ENCODE measurements around the gene PLEKHA5.

PLEKHA5 gene

DNA sequence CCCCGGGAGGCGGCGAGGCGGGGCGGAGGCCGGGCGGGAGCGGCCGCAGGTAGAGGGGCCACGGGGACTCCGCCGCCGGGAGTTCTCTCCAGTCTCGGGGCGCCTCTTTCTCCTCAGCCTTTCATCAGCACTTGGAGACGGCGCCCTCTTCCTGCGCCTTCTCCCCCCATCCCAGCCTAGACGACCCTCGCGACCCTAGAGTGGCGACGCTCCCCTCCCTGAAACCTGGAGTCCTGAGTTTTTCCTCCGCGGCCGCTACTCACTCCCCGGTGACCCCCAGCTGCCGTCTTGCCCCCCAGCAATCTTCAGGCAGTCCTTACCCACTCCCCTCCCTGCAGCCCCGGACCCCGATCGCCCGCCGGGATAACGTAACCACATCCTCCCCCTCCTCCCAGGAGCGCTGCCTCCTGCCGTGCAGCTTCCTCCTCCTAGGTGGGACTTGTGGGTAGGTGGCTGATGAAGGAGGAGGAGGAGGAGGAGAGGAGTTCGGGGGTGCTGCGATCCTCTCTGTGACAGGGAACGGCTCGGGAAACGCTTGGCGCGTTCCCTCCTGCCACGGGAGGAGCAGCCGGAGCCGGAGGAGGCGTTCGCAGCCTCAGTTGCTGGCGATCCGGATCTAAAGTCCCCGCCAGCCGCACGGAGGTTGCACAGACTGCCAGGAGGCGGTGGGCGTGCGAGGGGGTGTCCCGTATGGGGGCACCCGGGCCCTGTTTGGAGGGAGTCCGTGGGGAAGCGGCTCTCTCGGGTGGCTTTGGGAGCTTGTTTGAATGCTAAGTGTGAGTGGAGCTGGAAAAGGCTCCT is 891 bp downstream of the PLEKHA5 start:
- peak; percentile 68 for DNase-seq (ENCODE audit: low spot score)

DNA sequence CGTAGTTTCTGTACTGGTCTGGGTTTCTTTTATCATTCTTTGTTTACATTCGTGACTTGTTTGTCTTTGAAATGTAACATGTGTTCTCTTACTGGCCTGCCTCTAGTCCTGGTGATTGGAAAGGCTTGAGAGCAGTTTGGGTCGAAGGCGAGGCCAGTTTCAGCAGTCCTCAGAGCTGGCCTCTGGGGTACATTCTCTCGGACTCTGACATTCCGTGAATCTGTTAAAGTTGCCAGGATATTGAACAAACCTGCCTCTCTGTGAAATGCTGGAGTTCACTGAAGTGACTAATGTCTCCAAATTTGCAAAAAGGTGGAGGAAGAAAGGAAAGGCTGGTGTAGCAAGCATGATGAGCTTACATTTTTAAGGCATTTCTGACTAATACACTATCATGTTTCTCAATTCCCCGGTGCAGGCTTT is 1.5 kb downstream of the PLEKHA5 start:
- peak; percentile 52 for DNase-seq (ENCODE audit: low spot score)

DNA sequence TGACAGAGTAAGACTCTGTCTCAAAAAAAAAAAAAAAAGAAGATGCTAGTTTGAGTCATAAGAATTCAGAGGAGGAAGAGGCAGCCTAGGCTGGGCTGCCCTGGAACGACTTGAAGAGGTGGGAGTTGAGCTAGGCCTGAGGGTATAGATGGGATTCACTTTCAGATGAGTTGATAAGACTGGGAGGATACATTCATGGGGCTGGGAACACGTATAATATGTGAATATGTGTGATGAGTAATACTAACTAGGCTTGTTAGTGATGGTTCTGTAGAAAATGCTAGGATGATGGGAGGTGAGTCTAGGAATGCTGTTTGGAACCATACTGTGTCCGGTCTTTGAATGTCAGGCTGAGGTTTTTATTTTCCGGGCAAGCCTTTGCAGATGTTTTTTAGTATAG is 9.0 kb downstream of the PLEKHA5 start:
- DNase-seq (ENCODE audit: low spot score): no peak

DNA sequence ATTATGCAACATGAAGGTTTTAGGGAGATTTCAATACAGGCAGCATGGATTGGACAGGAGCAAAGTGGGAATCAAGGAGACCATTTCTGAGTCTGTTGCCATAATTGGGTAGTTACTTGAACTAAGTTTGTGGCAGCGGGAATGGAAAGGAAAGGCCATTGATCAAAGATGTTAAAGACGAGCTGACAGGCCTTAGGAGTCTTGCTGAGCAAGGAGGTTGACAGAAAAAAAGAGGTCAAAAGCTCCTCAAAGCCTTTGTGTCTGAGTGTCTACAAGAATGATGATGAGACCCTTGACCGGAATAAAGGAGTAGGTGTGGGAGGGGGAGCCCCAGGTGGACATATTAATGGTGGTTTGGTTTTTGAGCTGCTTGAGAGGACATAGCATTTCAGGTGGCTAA is 9.4 kb downstream of the PLEKHA5 start:
- no peak for DNase-seq (ENCODE audit: low spot score)

DNA sequence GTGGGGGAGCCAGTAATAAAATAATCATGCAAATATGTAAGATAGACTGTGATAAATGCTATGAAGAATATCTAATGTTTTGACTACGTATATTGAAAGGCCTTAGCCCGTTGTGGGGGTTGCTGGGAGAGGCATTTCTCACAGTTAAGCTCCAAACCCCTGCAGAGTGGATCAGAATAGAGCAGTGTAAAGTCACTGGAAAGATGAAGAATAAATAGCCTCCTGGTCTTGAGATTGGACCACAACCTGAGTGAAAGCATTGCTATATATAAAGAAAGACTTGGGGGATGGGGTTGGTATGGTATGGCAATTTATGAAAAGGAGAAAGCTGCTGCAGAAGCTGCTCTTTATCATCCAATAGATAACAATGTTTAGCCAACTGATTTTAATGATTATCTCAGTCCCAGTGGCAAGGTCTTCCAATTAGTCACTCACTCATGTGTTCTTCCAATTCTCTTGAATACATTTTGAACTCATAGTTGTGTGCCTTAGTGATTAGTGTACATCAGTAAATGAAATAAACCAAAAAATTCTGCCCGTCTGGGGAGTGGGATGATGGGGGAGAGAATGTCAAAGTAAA is 10.2 kb downstream of the PLEKHA5 start:
- DNase-seq (ENCODE audit: low spot score): no peak

DNA sequence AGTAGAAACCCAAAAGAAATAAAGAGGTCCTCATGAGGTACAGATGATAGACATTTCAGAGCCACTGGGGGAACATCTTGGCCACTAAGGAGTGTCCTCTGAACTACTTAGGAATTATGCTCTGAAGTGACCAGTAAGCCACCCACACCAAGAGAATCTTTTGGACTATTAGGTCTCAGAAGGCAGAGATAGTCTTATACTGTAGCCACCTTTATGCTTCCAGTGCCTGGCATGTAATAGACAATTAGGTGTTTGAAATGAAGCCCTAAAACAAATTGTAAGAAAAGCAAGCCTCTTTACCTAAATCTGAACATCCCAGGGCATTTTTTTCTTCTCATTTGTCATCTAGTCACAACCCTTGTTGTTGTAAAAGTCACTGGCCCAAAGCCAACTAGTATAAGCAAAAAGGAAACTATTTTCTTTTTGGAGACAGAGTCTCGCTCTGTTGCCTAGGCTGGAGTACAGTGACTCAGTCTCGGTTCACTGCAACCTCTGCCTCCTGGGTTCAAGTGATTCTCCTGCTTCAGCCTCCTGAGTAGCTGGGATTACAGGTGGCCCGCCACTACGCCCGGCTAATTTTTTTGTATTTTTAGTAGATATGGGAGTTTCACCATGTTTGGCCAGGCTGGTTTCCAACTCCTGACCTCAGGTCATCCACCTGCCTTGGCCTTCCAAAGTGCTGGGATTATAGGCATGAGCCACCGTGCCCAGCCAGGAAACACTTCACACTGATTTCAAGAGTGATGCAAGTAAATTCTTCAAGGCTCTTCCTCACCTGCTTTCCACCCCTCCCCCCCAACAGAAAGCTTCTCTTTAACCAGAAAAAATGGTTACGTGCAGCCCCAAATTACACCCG is 11.1 kb downstream of the PLEKHA5 start:
- DNase-seq (ENCODE audit: low spot score): no peak

DNA sequence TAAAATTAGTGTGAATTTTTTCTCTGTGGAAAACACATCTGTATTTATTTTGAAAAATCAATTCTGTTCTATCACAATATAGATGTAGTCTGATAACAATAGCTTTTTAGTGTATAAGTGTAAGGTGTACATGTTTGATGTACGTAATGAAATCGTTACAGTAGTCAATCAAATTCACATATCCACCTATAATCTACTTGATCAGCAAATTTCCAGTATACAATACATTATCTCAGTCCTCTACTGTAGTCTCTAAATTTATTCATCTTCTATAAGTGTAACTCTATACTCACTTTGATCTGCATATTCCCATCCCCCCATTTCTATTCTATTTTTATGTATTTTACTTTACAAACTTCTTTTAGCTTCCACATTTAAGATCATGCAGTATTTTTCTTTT is 13.0 kb downstream of the PLEKHA5 start:
- DNase-seq (ENCODE audit: low spot score): no peak

DNA sequence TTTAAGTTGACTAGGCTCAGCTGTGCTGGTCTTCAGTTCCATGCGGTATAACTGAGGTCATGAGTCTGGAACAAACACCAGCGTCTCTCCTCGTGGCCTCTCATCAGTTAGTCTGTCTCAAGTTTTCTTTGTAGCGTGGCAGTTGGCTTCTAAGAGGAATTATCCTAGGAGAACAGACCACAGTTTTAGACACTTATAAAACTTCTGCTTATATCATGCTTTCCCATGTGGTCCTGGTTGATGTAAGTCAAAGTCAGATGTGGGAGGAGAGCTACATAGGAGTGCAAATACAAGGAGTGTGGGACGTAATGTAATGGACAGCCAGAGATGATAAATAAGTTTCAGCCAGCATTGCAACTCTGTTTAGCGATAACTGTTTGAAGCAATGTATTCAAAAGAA is 14.8 kb downstream of the PLEKHA5 start:
- DNase-seq (ENCODE audit: low spot score): no peak

DNA sequence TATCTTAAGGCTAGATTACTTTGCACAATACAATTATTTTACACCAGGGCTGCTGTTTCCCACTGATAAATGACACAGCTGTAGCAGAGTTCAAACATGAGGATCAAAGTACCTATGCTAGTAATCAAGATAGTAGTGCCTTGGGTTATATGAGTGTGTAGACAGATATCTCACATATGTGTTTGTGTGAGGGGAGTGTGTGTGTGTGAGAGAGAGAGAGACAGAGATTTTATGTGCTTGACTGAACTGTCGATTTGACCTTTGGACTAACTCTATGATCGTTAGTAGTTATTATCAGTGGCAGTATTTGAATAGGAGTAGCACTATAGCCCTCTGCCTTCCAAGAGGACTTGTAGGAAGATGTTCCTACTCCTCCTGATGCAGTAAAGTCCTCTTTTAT is 15.5 kb downstream of the PLEKHA5 start:
- DNase-seq (ENCODE audit: low spot score): no peak

DNA sequence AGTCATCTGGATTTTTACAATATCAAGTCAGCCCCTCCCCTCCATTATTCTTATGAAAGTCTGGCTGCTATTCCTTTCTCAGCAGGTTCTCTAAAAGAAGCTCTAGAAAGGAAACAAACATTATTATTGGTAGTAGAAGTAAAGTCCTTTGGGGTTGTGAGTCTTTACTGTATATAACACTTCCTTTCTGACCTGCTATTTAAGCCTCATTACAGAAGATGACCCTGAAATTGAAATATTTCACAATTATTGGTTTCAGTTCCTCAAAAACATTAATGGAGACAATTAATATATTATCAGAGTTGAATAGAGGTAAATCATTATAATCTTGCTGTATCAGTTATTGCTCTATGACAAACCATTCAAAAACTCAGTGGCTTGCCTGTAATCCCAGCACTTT is 19.3 kb downstream of the PLEKHA5 start:
- no peak for DNase-seq (ENCODE audit: low spot score)

DNA sequence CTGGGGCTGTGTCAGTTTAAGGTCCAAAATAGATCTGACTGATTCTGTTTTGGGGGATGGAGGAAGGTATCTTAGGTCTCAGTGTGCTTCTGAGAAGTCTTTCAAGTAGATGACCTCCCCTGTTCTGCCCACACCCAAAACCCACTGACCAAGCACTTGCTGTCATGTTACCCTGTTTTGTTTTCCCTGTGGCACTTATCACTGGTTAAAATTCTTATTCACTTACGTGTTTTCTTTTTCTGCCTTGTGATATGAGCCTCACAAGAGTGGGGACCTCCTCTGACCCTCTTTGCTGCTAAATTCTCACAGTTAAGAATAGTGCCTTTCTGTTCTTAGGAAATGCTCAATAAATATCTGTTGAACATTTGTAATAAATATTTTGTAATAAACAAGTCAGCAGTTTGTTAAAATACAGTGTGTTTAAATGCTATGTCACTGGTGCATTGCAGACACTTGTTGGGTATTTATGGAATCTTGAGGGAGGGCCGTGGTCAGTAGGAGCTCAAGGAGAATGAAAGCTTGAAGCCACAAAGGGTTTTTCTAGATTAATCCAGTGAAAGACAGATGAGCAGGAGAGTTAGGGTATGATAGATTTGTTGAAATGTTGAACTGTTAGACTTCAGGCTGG is 20.9 kb downstream of the PLEKHA5 start:
- peak; percentile 37 for DNase-seq (ENCODE audit: low spot score)

DNA sequence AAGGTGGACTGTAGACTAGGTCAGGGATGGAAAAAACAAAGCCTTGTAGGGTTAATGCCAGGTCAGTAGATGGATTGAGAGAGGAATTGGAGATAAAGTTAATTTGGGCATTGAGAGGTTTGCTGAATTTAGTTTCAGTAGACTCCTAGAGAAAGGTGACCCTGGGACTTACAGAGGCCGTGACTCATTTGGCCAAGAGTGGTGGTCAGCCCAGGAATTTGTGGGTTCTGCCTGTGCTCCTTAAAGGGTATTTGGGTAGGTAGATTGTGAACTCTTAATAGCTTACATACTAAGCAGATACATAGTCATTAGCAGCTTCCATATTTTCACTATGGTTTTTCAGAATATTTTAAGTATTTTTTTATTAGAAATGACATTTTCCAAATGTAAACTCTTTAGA is 21.8 kb downstream of the PLEKHA5 start:
- no peak for DNase-seq (ENCODE audit: low spot score)

DNA sequence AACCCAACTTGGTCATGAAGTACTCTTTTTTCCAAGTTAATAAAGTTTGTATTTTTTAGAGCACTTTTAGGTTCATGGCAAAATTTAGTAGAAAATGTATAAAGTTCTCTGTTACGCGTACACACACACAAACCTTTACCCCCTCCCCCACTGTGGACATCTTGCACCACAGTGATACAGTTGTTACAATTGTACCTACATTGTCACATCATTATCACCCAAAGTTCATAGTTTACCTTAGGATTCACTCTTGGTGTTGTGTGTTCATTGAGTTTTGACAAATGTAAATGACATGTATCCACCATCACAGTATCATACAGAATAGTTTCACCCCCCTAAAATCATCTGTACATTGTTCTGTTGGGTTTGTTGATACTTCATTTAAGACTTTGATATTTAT is 23.9 kb downstream of the PLEKHA5 start:
- no peak for DNase-seq (ENCODE audit: low spot score)

DNA sequence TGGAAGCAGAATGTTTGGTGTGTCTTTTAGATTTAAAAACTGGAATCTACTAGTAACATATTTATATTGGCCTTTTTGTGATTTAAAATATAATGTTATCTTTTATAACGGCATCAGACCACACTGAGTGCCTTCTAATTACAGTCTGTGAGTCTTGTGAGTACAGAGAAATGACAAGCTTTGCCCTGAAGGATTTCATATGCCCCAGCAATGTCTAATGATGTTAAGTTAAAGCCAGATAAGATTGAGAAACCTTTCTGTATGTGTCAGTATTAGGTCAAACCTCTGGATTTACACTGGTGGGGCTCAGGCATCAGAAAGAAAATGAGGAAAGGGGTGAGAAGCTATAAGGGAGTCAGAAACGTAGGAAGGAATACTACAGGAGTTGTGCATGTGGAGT is 25.2 kb downstream of the PLEKHA5 start:
- no peak for DNase-seq (ENCODE audit: low spot score)

DNA sequence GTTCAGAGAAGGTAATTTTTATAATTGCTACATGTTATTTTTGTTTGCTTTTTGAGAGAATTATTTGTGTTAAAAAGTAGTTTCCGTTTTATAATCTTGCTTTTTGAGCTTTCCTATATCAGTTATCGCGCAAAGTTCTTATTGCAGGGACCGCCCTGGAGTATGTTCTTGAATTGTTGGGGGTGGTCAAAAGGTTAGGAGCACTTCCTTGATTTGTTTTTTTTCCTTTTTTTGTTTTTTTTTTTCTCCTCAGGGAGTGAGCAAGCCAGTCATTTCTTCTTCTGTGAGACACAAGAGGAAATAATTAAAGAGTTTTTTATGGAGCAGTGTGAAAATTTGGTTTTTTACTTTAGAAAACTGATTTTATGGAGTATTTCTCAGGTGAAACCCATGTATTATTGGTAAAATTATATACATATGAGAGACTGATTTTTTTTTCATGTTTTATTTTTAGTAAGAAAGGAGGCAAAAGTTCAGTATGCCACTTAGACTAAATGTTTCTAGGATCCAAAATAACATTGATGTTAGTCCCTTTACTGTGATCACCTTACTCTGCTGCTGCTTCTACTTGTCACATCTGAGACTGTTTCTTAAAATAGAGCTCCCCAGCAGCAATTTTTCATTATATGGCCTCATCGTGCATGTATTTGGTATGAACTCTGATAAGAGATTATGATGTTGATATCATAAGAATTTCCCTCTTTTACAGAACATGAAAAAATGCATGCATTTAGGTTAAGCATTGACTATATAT is 26.6 kb downstream of the PLEKHA5 start:
- DNase-seq (ENCODE audit: low spot score): no peak

DNA sequence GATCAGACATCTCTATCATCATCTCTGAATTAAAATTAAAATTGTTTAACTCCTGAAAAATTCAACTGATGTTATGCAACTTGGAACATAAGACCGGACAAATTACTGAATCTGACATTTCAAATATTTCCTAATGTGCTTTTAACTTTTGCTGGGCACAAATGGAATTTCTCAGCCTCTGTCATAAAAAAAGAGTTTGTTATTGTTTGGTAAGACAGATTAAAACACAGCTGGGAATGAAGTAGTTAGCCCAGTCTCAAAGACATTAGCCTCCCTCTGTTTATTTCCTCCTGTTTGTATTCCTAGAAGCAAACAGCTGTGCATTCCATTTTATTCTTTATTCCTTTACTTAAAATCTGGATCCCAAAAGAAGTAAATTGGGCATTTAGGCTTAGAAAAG is 29.4 kb downstream of the PLEKHA5 start:
- DNase-seq (ENCODE audit: low spot score): peak; percentile 44

DNA sequence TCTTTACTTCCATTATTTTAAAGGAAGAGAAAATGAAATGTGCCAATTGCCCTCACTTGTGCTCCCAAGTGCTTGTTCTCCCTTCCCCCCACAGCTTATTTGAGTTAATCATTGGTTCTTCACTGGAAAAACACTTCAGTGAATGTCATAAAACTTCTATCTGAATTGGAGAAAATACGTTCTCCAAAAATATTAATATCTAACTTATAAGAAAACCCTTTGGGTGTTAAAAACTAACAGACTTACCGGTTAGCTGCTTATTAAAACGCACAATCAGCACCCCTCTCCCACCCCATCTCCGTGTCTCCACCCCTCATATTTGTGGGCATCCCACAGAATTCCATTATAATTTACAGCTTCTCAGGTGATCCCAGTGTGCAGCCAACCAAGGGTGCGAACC is 31.7 kb downstream of the PLEKHA5 start:
- DNase-seq (ENCODE audit: low spot score): no peak

DNA sequence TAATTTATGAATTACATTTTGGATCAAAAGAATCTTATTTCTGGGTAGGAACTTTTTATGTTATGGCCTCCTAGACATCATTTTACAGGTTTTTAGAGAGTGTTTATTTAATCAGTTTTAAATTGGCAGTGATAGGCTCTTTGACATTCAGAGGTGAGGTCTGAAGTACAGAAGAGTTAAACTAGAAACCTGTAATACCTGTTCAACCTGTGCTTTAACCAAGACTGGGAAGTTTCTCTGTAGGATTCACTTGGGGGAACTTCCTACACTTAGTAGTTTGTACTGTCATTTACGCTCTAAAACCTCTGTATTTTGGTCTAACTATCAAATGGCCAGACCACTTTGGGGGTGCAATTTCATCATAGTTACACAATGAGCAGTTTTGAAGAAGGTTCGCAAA is 35.9 kb downstream of the PLEKHA5 start:
- DNase-seq (ENCODE audit: low spot score): no peak

DNA sequence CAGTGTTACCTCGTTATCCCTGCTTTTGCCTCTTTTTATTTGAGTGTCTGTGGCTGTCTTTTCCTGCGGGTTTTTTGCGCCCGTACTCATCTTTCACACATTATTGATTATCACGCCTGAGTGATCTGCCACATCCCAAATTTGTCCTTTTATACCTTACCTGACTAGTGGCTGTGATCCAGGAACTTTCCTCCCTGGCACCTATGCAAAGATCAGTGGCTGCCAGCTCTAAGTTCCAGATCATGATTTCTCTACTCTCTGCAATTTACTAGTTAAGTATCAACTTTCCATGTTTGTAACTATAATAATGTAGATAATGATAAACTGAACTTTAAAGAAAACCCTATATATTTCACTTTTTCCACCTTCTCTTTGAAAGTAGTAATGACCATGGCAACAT is 36.9 kb downstream of the PLEKHA5 start:
- DNase-seq (ENCODE audit: low spot score): no peak

DNA sequence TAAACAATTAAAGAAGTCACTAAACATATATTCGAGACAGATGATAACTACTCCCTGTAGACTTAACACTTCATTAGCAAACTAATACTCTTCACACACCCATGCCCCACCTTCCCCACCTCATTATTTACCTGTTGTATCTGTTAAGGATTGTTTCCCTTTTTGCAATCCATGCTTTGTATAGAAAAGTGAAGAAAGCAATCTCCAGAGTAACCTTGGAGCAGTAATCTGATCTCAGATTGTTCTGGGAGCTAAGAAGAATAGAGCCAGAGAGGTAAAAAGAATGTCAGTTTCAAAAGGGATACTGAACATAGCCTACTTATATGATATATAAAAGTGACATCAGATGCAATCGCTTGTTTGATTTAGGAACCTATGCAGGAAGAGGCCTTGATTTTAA is 37.4 kb downstream of the PLEKHA5 start:
- no peak for DNase-seq (ENCODE audit: low spot score)

DNA sequence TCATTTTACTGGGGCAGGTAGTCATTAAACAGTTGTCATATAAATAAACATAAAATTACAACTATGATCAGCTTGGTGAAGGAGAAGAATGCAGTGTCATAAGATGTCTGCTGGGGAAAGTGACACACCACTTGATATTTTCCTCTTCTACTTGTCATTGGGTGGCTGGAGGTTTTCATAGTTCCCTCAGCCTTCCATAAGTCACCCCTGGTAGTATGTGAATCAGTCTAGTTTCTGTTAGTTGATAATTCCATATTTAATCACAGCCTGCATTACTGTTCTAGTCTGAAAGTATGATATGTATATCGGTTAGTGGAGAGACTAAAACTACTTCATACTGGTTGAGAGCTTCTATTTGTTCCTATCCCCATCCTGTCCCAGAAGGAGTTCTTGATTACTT is 38.2 kb downstream of the PLEKHA5 start:
- DNase-seq (ENCODE audit: low spot score): no peak

DNA sequence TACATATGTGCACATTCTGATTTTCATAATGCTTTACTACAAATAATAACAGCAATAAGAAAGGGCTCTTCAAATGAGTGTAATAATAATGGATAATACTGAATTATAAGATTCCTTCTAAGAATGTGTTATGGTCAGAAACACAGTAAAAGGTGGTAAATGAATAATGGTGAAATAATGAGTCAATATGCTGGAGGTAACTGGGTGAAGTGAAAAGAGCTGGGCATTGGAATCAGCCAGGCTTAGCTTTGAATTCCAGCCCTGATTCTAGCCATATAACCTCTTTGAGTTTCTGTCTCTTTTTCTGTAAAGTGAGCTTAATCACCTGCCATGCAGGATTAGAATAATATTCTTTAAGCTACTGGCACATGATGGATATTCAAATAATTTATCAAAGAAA is 39.1 kb downstream of the PLEKHA5 start:
- DNase-seq (ENCODE audit: low spot score): no peak
